RKO (cell line): ENCODE data around the gene NFATC4.
"Not testable (repeated sequence)": the region's sequence is repeated elsewhere in the genome, so short reads cannot be mapped to it uniquely, and the experiment has no call there.

Source experiments
- DNase-seq: peaks from one replicate; pipeline ENCODE4 v3.0.0-alpha.2; 2016; ENCODE audit warnings: low spot score

Gene NFATC4

DNA sequence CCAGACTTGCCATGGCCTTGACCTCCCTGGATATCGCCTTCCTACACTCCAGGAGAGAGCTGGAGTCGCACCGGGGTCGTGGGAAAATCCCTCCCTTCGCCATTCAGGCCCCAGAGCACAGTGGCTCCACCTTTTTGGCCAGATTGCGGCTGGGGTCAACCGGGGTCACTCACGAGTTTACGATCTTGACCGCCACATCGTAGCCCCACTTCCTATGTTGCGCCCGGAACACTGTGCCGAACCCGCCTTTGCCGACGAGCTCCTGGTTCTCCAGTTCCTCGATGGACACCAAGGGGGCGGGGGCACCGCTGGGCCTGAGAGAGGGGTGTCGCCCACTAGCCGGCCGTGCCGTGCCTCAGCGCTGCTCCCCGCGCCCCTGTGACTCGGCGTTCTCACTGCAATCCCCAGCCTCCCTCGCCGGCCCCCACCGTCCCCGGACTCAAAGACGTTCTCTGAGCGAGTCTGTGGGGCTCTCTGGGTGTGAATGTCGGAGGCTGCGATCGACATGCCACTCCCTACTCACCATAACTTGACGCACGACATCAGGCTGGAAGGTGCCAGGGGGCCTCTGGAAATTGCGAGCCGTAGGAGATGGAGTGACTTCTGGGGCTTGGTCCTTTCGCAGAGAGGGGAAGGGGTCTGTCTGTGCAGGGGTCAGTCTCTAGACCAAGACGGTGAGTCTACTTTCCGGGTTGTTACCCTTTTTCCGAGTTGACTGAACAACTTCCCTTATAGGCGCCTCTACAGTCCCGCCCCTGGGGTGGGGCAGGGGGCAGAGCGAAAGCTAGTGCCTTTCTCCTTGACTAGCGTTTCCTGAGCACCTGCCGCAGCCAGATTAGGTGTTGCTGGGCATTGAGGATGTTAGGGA is 28.5 kb upstream of the NFATC4 start, which contains the start of gene RIPK3:
RIPK3 (minus strand) TSS at position 708 of the 868 bp plus-strand sequence; CDS start at position 543, 165 bp downstream.
- DNase-seq, result no peak

DNA sequence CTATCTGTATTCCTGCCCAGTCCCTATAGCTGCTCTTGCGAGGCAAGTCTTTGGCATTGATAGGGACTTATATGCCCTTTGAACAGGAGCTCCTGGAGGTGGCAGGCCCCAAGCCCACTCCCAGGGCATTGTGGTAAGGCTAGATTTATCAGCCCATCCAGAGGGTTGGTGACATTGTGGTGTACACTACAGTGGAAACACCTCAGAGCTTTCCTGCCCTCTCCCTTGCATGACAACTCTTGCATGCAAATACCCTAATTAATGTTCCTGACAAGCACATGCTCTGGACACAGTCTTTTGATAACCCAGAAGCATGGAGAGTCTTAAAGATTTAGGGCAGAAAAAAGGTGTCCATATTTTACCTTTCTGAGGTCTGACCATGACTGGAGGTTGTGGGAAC is 27.4 kb upstream of the NFATC4 start:
- no peak for DNase-seq

DNA sequence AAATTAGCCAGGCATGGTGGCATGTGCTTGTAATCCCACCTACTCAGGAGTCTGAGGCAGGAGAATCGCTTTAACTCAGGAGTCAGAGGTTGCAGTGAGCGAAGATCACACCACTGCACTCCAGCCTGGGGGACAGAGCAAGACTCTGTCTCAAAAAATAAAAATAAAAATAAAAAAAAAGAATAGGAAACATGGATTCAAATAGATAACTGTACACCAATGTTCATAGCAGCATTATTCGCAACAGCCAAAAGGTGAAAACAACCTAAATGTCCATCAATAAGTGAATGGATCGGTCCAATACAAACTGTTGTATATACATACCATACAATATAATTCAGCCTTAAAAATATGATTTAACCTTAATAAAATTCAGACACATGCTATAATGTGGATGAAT is 25.1 kb upstream of the NFATC4 start:
- no peak for DNase-seq

DNA sequence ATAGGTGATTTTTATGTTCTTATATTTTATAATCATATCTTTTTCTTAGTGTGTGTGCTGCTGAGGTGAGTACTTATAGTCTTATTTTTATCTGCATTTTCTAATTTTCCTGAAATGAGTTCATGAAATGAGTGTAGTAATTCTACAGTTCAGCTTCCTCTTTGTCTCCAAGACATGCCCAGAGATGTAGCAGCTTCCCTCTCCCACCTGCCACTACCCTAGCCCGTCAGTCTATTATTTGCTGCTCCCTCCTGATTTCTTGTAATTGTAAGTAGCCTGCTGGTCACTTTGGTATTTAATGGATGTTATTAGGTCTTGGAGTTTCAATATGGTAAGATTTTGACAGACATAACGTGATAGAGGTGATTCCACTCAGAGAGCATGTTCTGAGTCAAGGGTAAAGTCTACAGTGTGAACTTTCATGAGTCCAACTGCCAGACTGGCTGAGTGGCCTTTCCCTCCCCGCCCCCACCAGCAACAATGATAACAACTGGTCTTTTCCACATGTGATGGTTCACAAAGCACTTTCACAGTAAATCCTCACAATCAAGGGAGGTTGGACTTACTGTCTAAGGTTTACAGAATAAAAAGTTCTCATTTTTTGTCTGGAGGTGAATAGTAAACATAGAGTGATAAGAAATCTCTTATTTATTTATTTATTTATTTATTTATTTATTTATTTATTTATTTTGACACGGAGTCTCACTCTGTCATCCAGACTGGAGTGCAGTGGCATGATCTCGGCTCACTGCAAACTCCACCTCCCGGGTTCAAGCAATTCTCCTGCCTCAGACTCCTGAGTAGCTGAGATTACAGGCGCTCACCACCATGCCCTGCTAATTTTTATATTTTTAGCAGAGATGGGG is 24.0 kb upstream of the NFATC4 start:
- no peak for DNase-seq

DNA sequence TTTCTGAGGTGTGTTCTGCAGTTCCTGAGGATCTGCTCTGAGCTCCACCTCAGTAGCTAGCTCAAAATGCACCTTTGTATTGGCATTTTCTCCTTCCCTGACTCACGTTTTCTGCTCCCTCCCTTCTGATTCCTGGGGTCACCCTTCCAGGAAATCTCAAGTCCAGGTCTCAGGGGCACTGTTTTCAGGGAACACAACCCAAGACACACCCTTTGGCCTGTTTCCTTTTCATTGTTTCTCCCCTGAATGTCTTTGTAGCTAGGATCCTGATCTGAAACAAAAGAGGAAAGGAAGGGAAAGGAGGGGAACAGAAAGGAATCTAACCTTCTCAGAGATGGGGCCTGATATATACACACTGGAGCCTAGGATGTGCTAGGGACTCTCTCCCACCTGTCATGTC is 20.9 kb upstream of the NFATC4 start:
- no peak for DNase-seq

DNA sequence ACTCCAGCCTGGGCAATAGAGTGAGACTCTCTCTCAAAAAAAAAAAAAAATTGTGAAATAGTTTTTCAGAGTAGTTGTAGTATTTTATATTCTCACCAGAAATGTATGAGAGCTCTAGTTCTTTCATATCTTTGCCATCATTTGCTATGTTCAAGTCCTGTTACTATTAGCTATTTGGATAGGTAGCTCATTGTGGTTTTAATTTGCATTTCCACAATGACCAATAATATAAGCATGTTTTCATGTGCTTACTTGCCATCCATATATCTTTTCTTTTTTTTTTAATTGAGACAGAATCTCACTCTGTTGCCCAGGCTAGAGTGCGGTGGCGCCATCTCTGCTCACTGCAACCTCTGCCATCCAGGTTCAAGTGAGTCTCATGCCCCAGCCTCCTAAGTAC is 19.8 kb upstream of the NFATC4 start:
- DNase-seq, result no peak

DNA sequence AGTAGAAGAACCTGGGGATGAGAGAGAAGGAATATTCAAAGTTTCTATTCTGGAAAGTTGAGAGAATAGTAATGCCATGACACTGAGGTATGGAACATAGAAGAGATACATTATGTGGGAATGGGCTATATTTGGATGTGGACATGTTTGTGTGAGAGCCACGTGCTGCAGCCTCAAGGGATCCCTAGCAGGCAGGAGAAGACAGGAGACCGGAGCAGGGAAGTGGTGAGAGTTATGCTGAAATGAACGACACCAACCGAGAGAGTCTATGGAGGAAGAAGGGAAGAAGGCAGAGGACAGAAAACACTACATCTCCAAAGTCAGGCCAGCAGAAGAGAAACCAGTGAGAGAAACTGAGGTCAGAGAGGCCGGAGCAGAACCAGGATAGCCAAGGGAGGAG is 18.2 kb upstream of the NFATC4 start:
- DNase-seq, result no peak

DNA sequence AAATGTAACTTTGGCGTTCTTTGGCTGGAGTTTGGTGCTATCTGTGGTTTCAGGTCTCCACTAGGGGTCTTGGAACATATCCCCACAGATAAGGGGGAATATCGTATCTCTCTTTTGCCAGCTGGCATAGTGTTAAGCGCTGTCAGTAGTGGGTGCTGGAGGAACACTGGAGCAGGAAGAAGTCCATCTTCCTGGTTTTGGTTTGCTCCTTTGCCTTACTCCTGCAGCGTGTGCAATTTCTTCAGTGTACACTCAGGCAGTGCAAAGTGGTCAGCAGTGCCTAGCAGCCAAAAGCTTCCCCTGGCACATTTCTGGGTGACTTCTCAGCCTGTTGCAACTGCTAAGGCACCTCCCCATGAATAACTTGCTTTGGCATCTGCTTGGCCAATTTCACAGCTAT is 16.5 kb upstream of the NFATC4 start:
- DNase-seq, result no peak

DNA sequence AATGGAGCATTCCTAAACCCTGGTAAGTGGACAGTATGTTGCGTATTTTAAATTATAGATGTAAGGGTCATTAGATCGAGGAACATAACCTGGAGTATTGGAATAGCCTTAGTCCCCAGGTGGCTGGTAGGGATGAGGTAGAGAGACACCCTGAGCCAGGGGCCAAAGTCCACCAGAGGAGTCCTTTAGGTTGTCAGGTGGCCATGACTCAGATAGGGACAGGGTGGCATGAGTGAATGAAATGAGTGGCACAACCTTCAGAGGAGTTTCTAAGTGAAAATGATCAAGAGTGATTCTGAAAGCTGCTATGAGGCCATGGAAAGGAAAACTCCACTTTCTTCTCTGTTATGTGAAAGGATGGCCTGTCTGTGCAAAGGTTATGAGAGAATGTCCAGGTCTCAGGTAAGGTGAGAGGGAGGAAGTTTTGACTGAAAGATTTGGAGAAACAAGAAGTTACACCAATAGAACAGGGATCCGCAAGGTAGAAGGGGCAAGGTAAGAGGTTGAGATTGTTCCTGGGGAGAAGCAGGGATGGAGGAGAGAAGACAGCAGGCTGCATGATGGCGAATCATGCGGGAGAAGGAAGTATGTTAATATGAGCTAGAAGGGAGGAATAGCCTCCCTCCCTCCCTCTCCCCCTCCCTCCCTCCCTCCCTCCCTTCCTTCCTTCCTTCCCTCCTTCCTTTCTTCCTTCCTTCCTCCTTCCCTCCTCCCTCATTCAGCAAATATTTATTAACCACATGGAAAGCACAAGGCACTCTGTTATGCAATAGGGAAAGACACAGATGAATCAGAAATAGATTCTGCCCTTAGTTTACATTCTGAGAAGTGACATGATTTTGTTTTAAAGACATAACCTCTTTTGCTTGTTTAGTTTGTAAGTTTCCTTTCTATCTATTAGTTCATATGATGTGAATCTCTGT is 14.2 kb upstream of the NFATC4 start:
- no peak for DNase-seq

DNA sequence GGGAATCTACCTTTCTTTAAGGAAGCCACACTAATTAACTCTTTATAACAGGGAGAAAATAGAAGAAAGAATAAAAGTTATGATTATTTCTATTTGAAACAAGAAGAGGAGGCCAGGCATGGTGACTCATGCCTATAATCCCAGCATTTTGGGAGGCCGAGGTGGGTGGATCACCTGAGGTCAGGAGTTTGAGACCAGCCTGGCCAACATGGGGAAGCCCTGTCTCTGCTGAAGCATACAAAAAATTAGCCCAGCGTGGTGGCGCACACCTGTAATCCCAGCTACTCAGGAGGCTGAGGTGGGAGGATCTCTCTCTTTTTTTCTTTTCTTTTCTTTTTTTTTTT is 13.5 kb upstream of the NFATC4 start:
- not testable (repeated sequence) for DNase-seq

DNA sequence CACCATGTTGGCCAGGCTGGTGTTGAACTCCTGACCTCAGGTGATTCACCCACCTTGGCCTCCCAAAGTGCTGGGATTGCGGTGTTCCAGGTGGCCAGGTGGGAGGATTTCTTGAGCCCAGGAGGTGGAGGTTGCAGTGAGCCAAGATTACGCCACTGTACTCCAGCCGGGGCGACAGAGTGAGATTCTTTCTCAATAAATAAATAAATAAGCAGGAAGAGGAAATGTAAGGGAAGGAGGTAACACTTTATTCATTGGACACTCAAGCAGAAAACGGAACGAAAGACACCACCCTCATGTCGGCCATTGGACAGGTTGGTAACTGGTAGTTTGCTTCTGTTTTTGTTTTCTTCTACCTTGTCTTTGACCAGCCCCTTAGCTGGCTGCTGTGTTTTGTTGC is 13.0 kb upstream of the NFATC4 start:
- no peak for DNase-seq

DNA sequence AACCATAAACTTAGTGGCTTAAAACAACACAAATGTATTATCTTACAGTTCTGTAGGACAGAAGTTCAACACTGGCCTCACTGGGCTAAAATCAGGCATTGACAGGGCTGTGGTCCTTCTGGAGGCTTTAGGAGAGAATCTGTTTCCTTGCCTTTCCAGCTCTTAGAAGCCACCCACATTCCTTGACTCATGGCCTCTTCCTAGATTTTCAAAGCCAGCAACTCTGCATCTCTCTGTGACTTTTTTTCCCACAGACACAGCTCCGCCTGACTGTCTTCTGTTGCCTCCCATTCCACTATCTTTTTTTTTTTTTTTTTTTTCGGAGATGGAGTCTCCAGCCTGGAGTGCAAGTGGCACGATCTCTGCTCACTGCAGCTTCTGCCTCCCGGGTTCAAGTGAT is 11.8 kb upstream of the NFATC4 start:
- DNase-seq, result no peak

DNA sequence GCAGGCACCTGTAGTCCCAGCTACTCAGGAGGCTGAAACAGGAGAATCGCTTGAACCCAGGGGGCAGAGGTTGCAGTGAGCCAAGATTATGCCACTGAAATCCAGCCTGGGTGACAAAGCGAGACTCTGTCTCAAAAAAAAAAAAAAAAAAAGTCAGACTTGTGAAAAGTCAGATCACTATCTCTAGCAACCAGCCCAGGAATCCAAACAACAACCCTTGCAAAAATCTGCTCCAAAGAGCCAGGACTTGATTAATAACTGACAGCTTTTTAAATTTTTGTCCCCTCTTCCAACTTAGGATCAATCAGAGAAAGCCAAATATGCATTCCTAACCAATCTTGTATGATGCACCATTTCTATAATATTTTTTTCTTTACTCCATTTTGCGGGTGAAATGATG is 7.7 kb upstream of the NFATC4 start:
- DNase-seq, result no peak

DNA sequence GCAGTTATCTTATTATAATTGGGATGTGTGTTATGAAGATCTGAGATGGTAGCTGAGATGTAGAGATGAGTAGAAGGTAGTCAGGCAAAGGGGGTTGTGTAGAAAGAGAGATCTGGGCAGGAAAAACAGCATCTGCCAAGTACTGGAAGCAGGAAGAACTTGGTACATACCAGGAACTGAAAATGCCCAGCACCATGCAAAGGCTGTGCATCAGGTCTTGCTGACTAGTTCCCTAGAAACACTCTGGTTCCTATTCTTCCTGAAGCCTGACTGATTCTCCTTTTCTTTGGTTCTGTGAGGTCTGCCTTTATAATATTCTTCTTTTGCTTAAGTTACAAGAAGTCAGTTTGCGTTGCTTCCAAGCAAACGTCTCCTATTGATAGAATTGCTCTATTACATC is 6.7 kb upstream of the NFATC4 start:
- no peak for DNase-seq

DNA sequence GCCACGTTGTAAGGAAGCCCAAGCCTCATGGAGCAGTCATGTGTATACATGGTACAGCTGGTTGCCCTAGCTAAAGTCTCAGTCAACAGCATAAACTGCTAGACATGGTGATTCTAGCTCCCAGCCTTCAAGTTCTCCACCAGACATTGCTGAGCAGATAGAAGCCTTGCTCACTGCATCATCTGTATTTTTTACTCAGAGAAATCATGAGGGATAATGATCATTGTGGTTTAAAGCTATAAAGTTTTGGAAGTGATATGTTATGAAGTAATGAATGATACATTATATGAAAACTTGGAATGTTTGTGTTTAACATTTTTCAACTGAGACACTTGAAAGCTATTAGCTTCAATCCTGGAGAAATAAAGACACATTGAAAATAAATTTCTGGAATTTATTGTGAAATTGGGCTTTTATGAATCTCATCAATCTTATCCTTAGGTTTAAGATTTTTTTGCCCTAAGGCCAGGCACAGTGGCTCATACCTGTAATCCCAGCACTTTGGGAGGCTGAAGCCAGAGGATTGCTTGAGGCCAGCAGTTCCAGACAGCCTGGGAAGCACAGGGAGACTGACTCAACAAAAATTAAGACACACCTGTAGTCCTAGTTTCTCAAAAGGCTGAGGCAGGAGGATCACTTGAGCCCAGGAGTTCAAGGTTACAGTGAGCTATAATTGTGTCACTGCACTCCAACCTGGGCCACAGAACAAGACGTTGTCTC is 5.6 kb upstream of the NFATC4 start:
- DNase-seq, result no peak

DNA sequence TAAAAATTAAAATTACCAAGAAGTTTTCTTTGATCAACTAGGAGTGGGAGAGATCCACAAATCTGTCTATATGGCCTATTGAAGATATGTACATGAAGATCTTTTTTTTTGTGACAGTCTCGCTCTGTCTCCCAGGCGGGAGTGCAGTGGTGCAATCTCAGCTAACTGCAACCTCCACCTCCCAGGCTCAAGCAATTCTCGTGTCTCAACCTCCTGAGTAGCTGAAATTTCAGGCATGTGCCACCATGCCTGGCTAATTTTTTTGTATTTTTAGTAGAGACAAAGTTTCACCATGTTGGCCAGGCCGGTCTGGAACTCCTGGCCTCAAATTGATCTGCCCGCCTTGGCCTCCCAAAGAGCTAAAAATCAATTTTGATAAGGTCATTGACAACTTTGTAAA is 4.6 kb upstream of the NFATC4 start:
- no peak for DNase-seq

DNA sequence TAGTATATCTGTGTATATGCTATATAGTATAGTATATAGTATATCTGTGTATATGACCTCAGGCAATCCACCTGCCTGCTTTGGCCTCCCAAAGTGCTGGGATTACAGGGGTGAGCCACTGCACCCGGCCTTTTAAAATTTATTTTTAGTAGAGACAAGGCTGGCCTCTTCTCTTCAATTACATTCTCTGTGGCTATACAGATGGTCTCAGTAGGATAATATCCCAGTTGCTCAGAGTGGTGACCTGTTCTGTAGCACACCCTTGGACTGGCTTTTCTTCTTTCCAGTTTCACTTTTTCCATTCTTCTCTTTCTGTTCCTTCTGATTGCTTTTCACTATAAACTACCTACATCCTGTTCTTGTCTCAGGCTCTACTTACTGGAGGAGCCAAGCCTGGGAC is 3.1 kb upstream of the NFATC4 start:
- no peak for DNase-seq

DNA sequence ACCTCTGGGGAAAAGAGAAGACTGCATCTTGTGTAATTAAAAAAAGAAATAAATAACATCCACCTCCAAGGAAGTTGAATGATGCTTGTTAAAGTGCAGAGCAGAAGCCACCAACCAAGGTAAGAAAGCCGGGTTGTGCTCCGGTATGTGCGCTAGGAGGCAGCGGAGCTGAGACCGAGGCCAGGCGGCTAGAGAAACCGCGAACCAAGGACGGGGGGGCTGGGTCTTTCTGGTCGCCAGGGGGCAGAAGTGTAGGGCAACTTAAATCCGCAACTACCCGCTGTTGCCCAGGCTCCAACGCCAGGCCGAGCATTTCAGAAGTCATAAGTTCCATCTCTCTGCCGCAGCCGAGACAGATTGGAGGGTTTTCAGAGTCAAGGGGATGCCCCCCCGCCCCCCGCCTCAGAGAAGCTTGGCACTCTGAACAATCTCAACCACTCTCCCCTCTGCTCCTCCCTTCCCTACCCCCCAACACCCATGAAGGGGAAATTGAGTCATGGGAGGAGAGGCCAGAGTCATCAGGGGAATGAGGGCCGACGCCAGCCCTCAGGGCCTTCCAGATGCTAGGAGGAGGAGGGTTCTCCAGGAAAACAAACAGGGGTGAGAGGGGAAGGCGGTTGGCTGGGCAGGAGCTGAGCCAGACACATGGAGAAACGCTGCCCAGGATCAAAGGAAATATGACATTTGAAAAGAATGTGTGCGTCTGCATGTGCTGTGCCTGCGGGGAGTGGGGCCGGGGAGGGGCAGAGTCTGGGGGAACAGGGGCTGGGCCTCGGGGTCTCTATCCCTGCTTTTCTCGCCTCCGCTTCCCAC is 2.2 kb upstream of the NFATC4 start:
- DNase-seq, result peak; percentile 68

DNA sequence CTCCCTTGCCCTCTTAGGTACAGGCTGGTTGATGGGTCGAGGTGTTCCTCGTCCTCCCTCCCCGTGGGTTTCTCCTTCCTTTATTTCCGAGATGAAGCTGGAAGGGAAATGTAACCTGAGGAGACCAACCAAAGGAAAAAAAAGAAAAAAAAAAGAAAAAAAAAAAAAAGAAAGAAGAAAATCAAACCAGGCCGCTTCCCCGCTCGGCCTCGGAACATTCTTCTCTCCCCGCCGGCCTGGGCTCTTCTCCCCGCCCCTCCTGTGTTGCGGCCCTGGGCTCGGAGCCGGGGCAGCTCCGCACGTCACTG is 1.6 kb upstream of the NFATC4 start:
- no peak for DNase-seq

DNA sequence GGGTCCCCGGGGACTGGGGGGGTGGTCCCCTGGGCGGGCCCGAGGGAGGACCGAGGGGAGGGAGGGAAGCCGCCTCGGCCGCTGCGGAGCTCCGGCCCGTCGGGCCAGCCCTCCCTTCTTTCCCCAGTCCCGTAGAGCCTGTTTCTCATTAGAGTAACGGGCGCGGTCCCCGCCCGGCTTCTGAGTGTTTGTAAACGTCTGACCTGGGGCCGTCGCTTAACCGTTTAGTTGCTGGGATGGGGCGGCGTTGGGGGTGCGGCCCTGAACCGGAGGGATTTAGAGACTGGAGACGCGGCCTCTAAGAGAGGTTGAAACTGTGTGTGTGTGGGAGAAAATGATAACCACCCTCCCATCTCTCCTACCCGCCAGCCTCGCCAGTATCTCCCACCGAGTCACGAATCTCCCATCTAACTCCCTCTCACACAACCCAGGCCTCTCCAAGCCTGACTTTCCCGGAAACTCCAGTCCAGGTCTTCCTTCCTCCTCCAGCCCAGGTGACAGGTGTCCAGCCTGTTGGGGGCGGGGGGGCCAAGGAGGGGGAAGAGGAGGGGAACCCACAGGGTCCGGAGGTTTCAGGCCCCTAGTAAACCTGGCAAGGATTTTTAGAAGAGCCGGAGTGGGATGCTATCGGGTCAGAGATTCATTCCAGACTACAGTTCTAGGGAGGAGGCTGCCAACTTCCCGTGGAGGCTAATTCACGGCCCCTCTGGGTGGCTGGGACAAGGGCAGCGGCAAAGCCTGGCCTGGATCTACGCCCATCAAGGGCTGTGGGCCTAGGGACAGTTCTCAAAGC is 1.1 kb upstream of the NFATC4 start:
- peak; percentile 59 for DNase-seq
